Astrocyte (in vitro differentiated cells and primary cell): ENCODE data around the gene SOSTDC1.

Experiments used
- EZH2 ChIP-seq: IDR thresholded peaks from 2 replicates; pipeline ENCODE4 v1.6.1; 2012; ENCODE audit warnings: mild to moderate bottlenecking, low read length, inconsistent platforms; ENCODE audit not compliant: insufficient read depth
- TF ChIP-seq, protein P1 (sequence below): IDR thresholded peaks from 2 replicates; pipeline ENCODE4 v1.5.1; 2011; ENCODE audit warnings: low read depth, mild to moderate bottlenecking, inconsistent platforms, low read length, moderate library complexity; ENCODE audit not compliant: insufficient read depth

DNA sequence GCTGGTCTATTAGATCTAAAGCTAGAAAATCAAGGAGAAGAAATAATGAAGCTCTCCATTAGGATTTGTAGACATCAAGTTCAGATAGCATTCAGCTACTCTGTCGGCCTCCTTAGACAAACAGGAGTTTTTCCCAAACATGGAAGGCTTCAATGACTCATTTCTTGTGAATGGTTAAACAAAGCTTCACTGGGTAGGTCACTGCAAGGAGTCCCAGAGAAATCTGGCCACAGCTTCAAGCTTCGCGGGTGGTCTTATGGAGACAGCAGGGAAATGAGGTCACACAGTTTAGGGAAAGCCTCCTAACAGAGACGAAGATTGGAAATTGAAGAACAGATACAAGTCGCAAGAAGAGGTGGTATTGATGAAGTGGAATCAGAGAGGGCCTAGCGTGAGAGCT lies 38.5 kb upstream of the SOSTDC1 start:
- TF ChIP-seq, protein P1, sequence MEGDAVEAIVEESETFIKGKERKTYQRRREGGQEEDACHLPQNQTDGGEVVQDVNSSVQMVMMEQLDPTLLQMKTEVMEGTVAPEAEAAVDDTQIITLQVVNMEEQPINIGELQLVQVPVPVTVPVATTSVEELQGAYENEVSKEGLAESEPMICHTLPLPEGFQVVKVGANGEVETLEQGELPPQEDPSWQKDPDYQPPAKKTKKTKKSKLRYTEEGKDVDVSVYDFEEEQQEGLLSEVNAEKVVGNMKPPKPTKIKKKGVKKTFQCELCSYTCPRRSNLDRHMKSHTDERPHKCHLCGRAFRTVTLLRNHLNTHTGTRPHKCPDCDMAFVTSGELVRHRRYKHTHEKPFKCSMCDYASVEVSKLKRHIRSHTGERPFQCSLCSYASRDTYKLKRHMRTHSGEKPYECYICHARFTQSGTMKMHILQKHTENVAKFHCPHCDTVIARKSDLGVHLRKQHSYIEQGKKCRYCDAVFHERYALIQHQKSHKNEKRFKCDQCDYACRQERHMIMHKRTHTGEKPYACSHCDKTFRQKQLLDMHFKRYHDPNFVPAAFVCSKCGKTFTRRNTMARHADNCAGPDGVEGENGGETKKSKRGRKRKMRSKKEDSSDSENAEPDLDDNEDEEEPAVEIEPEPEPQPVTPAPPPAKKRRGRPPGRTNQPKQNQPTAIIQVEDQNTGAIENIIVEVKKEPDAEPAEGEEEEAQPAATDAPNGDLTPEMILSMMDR: no peak
- TF ChIP-seq EZH2: no peak
